ENCODE data around the gene AHSG. TPM values are rescaled to one million over a fixed set of nuclear protein-coding genes. Genes with fewer than 3 reads are reported as not detected.
"Not testable (repeated sequence)": the region's sequence is repeated elsewhere in the genome, so short reads cannot be mapped to it uniquely, and the experiment has no call there.

AHSG gene
- total RNA-seq, 2 experiments from 2014 or later = not detected

GRCh38 chr3:186567072-186567921 is 45.6 kb upstream of the AHSG start, which contains the start of gene TBCCD1:
TSS of gene TBCCD1 (minus strand) at chr3:186567339. CDS start at chr3:186564329, 3,010 bp downstream.
- DNase-seq (peak; percentile 84 to 98 (median 94)), ATAC-seq (ENCODE audit: poor library complexity) (peak; percentile 48)
- Mint-ChIP-seq H3K9me3 (no peaks in the 10 kb centered on the region), H3K27ac (peak within 1 kb of the TSS; percentile 90), H3K36me3 (ENCODE audit: low read depth) (peaks cover 42% of the 10 kb centered on the region), H3K4me3 (peak within 1 kb of the TSS; percentile 92), H3K4me1 (ENCODE audit: low read depth) (peaks cover 78% of the 10 kb centered on the region), H3K27me3 (no peaks in the 10 kb centered on the region)
- Histone ChIP-seq H3K27me3 (ENCODE audit: control insufficient read depth in 1 of 2, insufficient read depth in 2 of 2, low read length in 2 of 2) (no peaks in the 10 kb centered on the region), H3K27ac (ENCODE audit: low read depth in 1 of 2, low read length in 2 of 2) (peak within 1 kb of the TSS; percentile 77 to 79), H3K4me3 (ENCODE audit: low read length) (peak within 1 kb of the TSS; percentile 76), H3K36me3 (ENCODE audit: insufficient read depth, low read length) (peaks cover 10% of the 10 kb centered on the region), H3K4me1 (ENCODE audit: insufficient read depth, low read length) (peaks cover 38% of the 10 kb centered on the region), H3K9me3 (ENCODE audit: control insufficient read depth in 1 of 2, insufficient read depth in 1 of 2, low read length in 2 of 2) (no peaks in the 10 kb centered on the region)
- intact Hi-C loops (cut with DNase I, micrococcal nuclease) = loop anchor here in 1 of 2 experiments (2.0 kb wide), 1 partner anchor 50 kb away; no protein-coding TSS in a partner anchor
- CTCF ChIA-PET = interaction anchor here (1.0 to 1.8 kb wide), 3 partner anchors 48 to 624 kb away, joined by 3 to 6 read pairs (median 4); no protein-coding TSS in a partner anchor
- TF ChIP-seq CTCF (IDR thresholded peaks at IDR 0.05) = no peak
- POLR2A ChIA-PET = interaction anchor here (0.8 to 1.8 kb wide), 8 partner anchors 10 to 638 kb away, joined by 3 to 16 read pairs (median 4); partner anchors contain the start of genes EIF4A2 and TRA2B

GRCh38 chr3:186569361-186569760 is 43.5 kb upstream of the AHSG start:
- intact Hi-C loops (cut with DNase I, micrococcal nuclease); H3K9me3 Mint-ChIP-seq: not testable (repeated sequence)
- peak overlapping the region; percentile 79 for H3K4me3 ChIP-seq (ENCODE audit: low read length)

GRCh38 chr3:186569779-186570095 is 43.1 kb upstream of the AHSG start:
- intact Hi-C loops (cut with DNase I, micrococcal nuclease) = loop anchor here (1.0 to 10.0 kb wide), 7 partner anchors 213 to 982 kb away; partner anchors contain the start of genes EIF4A2 (in 2 of the 2), RFC4 (in 2 of the 2), SENP2 (in 1 of the 2) and ST6GAL1 (in 1 of the 2)
- H3K36me3 Mint-ChIP-seq (ENCODE audit: low read depth) = peaks cover 58% of the 10 kb centered on the region
- DNase-seq (no peak), ATAC-seq (ENCODE audit: poor library complexity) (no peak)
- CTCF ChIA-PET = interaction anchor here (1.1 to 2.2 kb wide), 6 partner anchors 29 to 632 kb away, joined by 4 to 9 read pairs (median 5); partner anchors contain the start of genes RPL39L and TRA2B
- Histone ChIP-seq H3K4me3 (ENCODE audit: low read length) (peak overlapping the region; percentile 79), H3K4me1 (ENCODE audit: insufficient read depth, low read length) (peaks cover 37% of the 10 kb centered on the region), H3K36me3 (ENCODE audit: insufficient read depth, low read length) (peaks cover 21% of the 10 kb centered on the region), H3K27ac (ENCODE audit: low read depth in 1 of 2, low read length in 2 of 2) (peak overlapping the region; percentile 76 to 90), H3K9me3 (ENCODE audit: control insufficient read depth in 1 of 2, insufficient read depth in 1 of 2, low read length in 2 of 2) (no peaks in the 10 kb centered on the region), H3K27me3 (ENCODE audit: control insufficient read depth in 1 of 2, insufficient read depth in 2 of 2, low read length in 2 of 2) (no peaks in the 10 kb centered on the region)
- no peaks in the 10 kb centered on the region for H3K9me3 Mint-ChIP-seq
- no peak for TF ChIP-seq CTCF (IDR thresholded peaks at IDR 0.05)
- peaks cover 69% of the 10 kb centered on the region for H3K4me1 Mint-ChIP-seq (ENCODE audit: low read depth)
- H3K27me3 Mint-ChIP-seq = no peaks in the 10 kb centered on the region
- H3K27ac Mint-ChIP-seq = peak overlapping the region; percentile 94
- H3K4me3 Mint-ChIP-seq = peak overlapping the region; percentile 99
- POLR2A ChIA-PET = interaction anchor here (0.7 to 3.0 kb wide), 19 partner anchors 10 to 1176 kb away, joined by 3 to 59 read pairs (median 5); partner anchors contain the start of genes BCL6, EIF4A2, RFC4 and RPL39L

More at GRCh38 chr3:186569361-186569760, 43.5 kb upstream of the AHSG start:
- POLR2A ChIA-PET = interaction anchor here (0.6 to 2.0 kb wide), 4 partner anchors 214 to 631 kb away, joined by 3 to 7 read pairs (median 4); partner anchors contain the start of genes EIF4A2, RPL39L and TRA2B
- not testable (repeated sequence) for H3K9me3 ChIP-seq (ENCODE audit: control insufficient read depth in 1 of 2, insufficient read depth in 1 of 2, low read length in 2 of 2); H3K27me3 Mint-ChIP-seq; H3K27me3 ChIP-seq (ENCODE audit: control insufficient read depth in 1 of 2, insufficient read depth in 2 of 2, low read length in 2 of 2); ATAC-seq (ENCODE audit: poor library complexity)
- DNase-seq = peak in 1 of 14 experiments; percentile 18
- Mint-ChIP-seq H3K4me1 (ENCODE audit: low read depth) (peaks cover 69% of the 10 kb centered on the region), H3K27ac (peak overlapping the region; percentile 94), H3K4me3 (peak overlapping the region; percentile 99), H3K36me3 (ENCODE audit: low read depth) (peaks cover 54% of the 10 kb centered on the region)
- CTCF ChIA-PET = interaction anchor here (1.7 to 2.2 kb wide), 3 partner anchors 46 to 632 kb away, joined by 4 to 9 read pairs (median 6); partner anchors contain the start of gene TRA2B
- Histone ChIP-seq H3K27ac (ENCODE audit: low read depth in 1 of 2, low read length in 2 of 2) (peak overlapping the region in 1 of 2 donors; percentile 90), H3K36me3 (ENCODE audit: insufficient read depth, low read length) (peaks cover 18% of the 10 kb centered on the region), H3K4me1 (ENCODE audit: insufficient read depth, low read length) (peaks cover 37% of the 10 kb centered on the region)

All from CD4-positive, alpha-beta T cell (primary cell).